OCI-LY7 (cell line): ENCODE data around the gene COG7. TPM values are rescaled to one million over a fixed set of nuclear protein-coding genes. Genes with fewer than 3 reads are reported as not detected.

Experiments
- BruUV-seq: library from RNA; stranded (reverse); fragments of 400-500 nt; replicated peaks from 2 replicates; lab custom pipeline; 2021; lab: Mats Ljungman, UMichigan
- CTCF ChIA-PET: fragments of 300-600 bp; sonication (Branson Sonifier 250); formaldehyde crosslinking; loops from one replicate; lab custom pipeline; 2022; ENCODE audit warnings: antibody characterized with exemption; ENCODE audit not compliant: unreplicated experiment; lab: Charles Lee
- POLR2A ChIA-PET: fragments of 300-600 bp; sonication (Branson Sonifier 250); formaldehyde crosslinking; loops from one replicate; lab custom pipeline; 2022; ENCODE audit warnings: antibody characterized with exemption; lab: Charles Lee
- DNase-seq: peaks from one replicate; pipeline ENCODE4 v3.0.0-alpha.2; 2015; ENCODE audit warnings: low spot score
- H2AFZ ChIP-seq: fragments of 200-600 bp; sonication (generic), shearing (Covaris generic); 2 replicates; pipeline ENCODE4 v1.6.1; 2014; ENCODE audit warnings: mild to moderate bottlenecking, antibody characterized with exemption, low read length, moderate library complexity
- H3K27ac ChIP-seq: fragments of 200-600 bp; sonication (generic); 2 replicates; pipeline ENCODE4 v1.5.1; 2014; ENCODE audit warnings: mixed run types, low read depth, mild to moderate bottlenecking, moderate library complexity, low read length, inconsistent platforms; ENCODE audit not compliant: poor library complexity, severe bottlenecking
- H3K36me3 ChIP-seq: fragments of 200-600 bp; sonication (generic); 2 replicates; pipeline ENCODE4 v1.6.1; 2014; ENCODE audit warnings: mild to moderate bottlenecking, antibody characterized with exemption, low read length, moderate library complexity, mixed read lengths; ENCODE audit not compliant: insufficient read depth
- H3K4me1 ChIP-seq: fragments of 200-600 bp; sonication (generic); 2 replicates; pipeline ENCODE4 v1.5.1; 2014; ENCODE audit warnings: mild to moderate bottlenecking, low read length; ENCODE audit not compliant: insufficient read depth, poor library complexity, severe bottlenecking
- H3K4me2 ChIP-seq: fragments of 200-600 bp; sonication (generic); 2 replicates; pipeline ENCODE4 v1.6.1; 2014; ENCODE audit warnings: mild to moderate bottlenecking, low read length
- H3K4me3 ChIP-seq: fragments of 200-600 bp; sonication (generic); 2 replicates; pipeline ENCODE4 v1.5.1; 2014; ENCODE audit warnings: mild to moderate bottlenecking, low read depth, low read length; ENCODE audit not compliant: poor library complexity, severe bottlenecking
- H3K79me2 ChIP-seq: fragments of 200-600 bp; sonication (generic); 2 replicates; pipeline ENCODE4 v1.6.1; 2016; ENCODE audit warnings: low read depth, mild to moderate bottlenecking, low read length, moderate library complexity, mixed read lengths; ENCODE audit not compliant: insufficient read depth
- H3K9me2 ChIP-seq: fragments of 200-600 bp; sonication (generic); 2 replicates; pipeline ENCODE4 v1.6.1; 2016; ENCODE audit warnings: mild to moderate bottlenecking, low read length, mixed read lengths; ENCODE audit not compliant: insufficient read depth
- H3K9me3 ChIP-seq: fragments of 200-600 bp; sonication (generic); 2 replicates; pipeline ENCODE4 v1.6.1; 2014; ENCODE audit warnings: mild to moderate bottlenecking, mixed run types, low read length, mixed read lengths
- H4K20me1 ChIP-seq: fragments of 200-600 bp; sonication (generic); 2 replicates; pipeline ENCODE4 v1.6.1; 2014; ENCODE audit warnings: mild to moderate bottlenecking, antibody characterized with exemption, low read length, moderate library complexity, mixed read lengths; ENCODE audit not compliant: insufficient read depth
- CTCF ChIP-seq: fragments of 200-600 bp; sonication (generic); conservative IDR thresholded peaks from 2 replicates; pipeline ENCODE4 v1.5.1; 2014; ENCODE audit warnings: mild to moderate bottlenecking, antibody characterized with exemption, low read length, moderate library complexity, mixed read lengths
- EZH2phosphoT487 ChIP-seq: fragments of 200-600 bp; sonication (generic); IDR thresholded peaks from 2 replicates; pipeline ENCODE4 v1.6.1; 2018; ENCODE audit warnings: low read depth, borderline replicate concordance, mild to moderate bottlenecking, mixed run types, antibody characterized with exemption, low read length, moderate library complexity, mixed read lengths
- intact Hi-C: fragments of 100-400 bp; cut with micrococcal nuclease; formaldehyde crosslinking; loops from one replicate; pipeline ENCODE4 v1.10.0; 2022; ENCODE audit not compliant: unreplicated experiment
- total RNA-seq, 2 experiments: library from RNA; depleted of rRNA in 1 of 2; stranded (reverse); fragments of >200 nt in 1 of 2; shearing (Covaris generic) in 1 of 2; gene quantifications; 2 replicates each; pipeline ENCODE4 v1.2.3, GENCODE V29; 2014 to 2022

The COG7 gene
- total RNA-seq, 2 experiments from 2014 or later: 11.4 to 21.0 TPM

DNA sequence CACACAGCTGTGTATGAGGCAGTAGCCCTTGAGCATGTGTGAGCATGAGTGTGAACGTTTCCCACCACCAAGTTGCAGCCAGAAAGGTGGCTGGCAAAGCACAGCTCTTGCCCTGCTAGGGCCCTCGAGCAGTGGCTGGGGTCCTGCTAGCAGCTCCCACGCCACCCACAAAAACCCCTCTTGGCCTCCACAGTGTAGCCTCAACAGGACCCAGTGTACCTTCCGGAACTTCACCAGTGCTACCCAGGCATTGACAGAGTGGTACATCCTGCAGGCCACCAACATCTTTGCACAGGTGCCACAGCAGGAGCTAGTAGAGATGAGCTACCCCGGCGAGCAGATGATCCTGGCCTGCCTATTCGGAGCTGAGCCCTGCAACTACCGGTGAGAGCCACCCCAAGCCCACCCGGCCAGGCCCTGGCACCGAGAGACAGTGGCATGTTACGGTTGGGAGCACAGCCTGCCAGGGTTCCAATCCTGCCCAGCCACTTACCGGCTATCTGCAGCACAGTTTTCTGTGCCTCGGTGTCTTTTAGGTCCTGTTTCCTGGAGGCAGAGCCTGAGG is 97.8 kb downstream of the COG7 start:
- Histone ChIP-seq H3K9me3 (no peaks in the 10 kb centered on the region), H3K9me2 (no peaks in the 10 kb centered on the region), H4K20me1 (no peaks in the 10 kb centered on the region), H2AFZ (no peak overlapping the region), H3K79me2 (no peaks in the 10 kb centered on the region), H3K4me3 (no peak overlapping the region), H3K36me3 (no peaks in the 10 kb centered on the region), H3K27ac (no peak overlapping the region), H3K4me1 (peaks cover 9% of the 10 kb centered on the region), H3K4me2 (no peak overlapping the region)
- DNase-seq: no peak
- ChIA-PET CTCF (no interaction called here), POLR2A (interaction anchor here (0.7 kb wide), 1 partner anchor 136 kb away, joined by 5 read pairs; no protein-coding TSS in a partner anchor)
- no TSS peak for BruUV-seq
- intact Hi-C loops: no loop called here
- TF ChIP-seq EZH2phosphoT487 (no peak), CTCF (no peak)

- BruUV-seq: no TSS peak
- Histone ChIP-seq H3K9me3 (no peaks in the 10 kb centered on the region), H4K20me1 (no peaks in the 10 kb centered on the region), H3K27ac (no peak overlapping the region), H3K79me2 (no peaks in the 10 kb centered on the region), H3K9me2 (no peaks in the 10 kb centered on the region), H3K4me3 (no peak overlapping the region), H3K4me2 (no peak overlapping the region), H3K4me1 (peaks cover 4% of the 10 kb centered on the region), H3K36me3 (no peaks in the 10 kb centered on the region), H2AFZ (no peak overlapping the region)
- ChIA-PET CTCF (no interaction called here), POLR2A (interaction anchor here (1.4 kb wide), 1 partner anchor 11 kb away, joined by 3 read pairs; no protein-coding TSS in a partner anchor)
- intact Hi-C loops: no loop called here
- DNase-seq: no peak
- TF ChIP-seq CTCF: no peak
- TF ChIP-seq EZH2phosphoT487: no peak
Observed at GRCh38 chr16:23354246-23354645, 98.7 kb downstream of the COG7 start.

DNA sequence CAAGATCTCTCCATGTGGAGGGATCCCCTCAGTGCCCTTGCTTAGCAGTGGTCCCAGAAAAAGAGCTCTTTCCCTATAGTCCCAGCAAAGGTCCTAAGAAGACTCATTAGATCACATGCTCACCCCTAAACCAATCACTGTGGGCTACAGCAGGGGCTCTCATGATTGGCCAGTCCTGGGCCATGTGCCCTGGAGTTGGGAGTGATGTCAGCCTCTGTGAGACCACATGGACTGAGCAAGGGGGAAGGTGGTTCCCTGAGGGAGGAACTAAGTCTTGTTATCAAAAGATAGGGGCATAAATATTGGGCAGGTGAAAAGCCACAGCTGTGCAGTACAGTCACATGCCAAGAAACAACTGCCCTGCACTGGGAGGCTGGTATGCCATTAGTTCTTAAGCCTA is 99.5 kb downstream of the COG7 start:
- intact Hi-C loops: no loop called here
- H4K20me1 ChIP-seq: no peaks in the 10 kb centered on the region
- ChIA-PET CTCF (no interaction called here), POLR2A (interaction anchor here (1.4 kb wide), 1 partner anchor 12 kb away, joined by 3 read pairs; no protein-coding TSS in a partner anchor)
- no peaks in the 10 kb centered on the region for H3K9me3 ChIP-seq
- TF ChIP-seq EZH2phosphoT487 (no peak), CTCF (no peak)
- no peaks in the 10 kb centered on the region for H3K36me3 ChIP-seq
- H3K4me1 ChIP-seq: no peaks in the 10 kb centered on the region
- H3K9me2 ChIP-seq: no peaks in the 10 kb centered on the region
- H3K27ac ChIP-seq: no peak overlapping the region
- no peaks in the 10 kb centered on the region for H3K79me2 ChIP-seq
- no peak for DNase-seq
- BruUV-seq: no TSS peak
- H3K4me3 ChIP-seq: no peak overlapping the region
- peak overlapping the region; percentile 28 for H2AFZ ChIP-seq
- H3K4me2 ChIP-seq: no peak overlapping the region
